ENCODE results near the gene MAJIN. TPM values are rescaled to one million over a fixed set of nuclear protein-coding genes. Genes with fewer than 3 reads are reported as not detected.

MAJIN gene
- polyA plus RNA-seq, 2 donors: not detected

- no peaks in the 10 kb centered on the region for H3K27me3 ChIP-seq (ENCODE audit: control insufficient read depth in 1 of 2, insufficient read depth in 2 of 2, low read length in 2 of 2)
- WGBS, 2 donors: 50 to 51% methylated on average over 14 of the region's 14 CpGs
- no peaks in the 10 kb centered on the region for H3K4me1 ChIP-seq (ENCODE audit: control insufficient read depth in 2 of 2, insufficient read depth in 2 of 2, low read length in 1 of 2)
Observed at GRCh38 chr11:64935359-64936081, 36.4 kb downstream of the MAJIN start, which contains the start of gene GPHA2. Gene GPHA2 (minus strand): TSS chr11:64935893. CDS start chr11:64935460, 433 bp downstream.

GRCh38 chr11:64934682-64935358 is 37.1 kb downstream of the MAJIN start:
- H3K36me3 ChIP-seq (ENCODE audit: control insufficient read depth in 2 of 2, insufficient read depth in 2 of 2, low read length in 1 of 2): peaks cover 14 to 45% of the 10 kb centered on the region in 2 donors
- no peaks in the 10 kb centered on the region for H3K9me3 ChIP-seq (ENCODE audit: control insufficient read depth in 2 of 2, insufficient read depth in 1 of 2, low read depth in 1 of 2, low read length in 1 of 2)
- no peaks in the 10 kb centered on the region for H3K4me1 ChIP-seq (ENCODE audit: control insufficient read depth in 2 of 2, insufficient read depth in 2 of 2, low read length in 1 of 2)
- no peak overlapping the region for H3K27ac ChIP-seq (ENCODE audit: low read depth in 2 of 2, low read length in 1 of 2)
- WGBS, 2 donors: 62 to 84% methylated on average over 27 of the region's 27 CpGs
- H3K4me3 ChIP-seq (ENCODE audit: low read depth in 1 of 2, low read length in 2 of 2): no peak overlapping the region
- H3K27me3 ChIP-seq (ENCODE audit: control insufficient read depth in 1 of 2, insufficient read depth in 2 of 2, low read length in 2 of 2): no peaks in the 10 kb centered on the region

More at GRCh38 chr11:64935359-64936081, 36.4 kb downstream of the MAJIN start, which contains the start of gene GPHA2:
- Histone ChIP-seq H3K27ac (ENCODE audit: low read depth in 2 of 2, low read length in 1 of 2) (no peak within 1 kb of the TSS), H3K36me3 (ENCODE audit: control insufficient read depth in 2 of 2, insufficient read depth in 2 of 2, low read length in 1 of 2) (peaks cover 14 to 38% of the 10 kb centered on the region in 2 donors), H3K9me3 (ENCODE audit: control insufficient read depth in 2 of 2, insufficient read depth in 1 of 2, low read depth in 1 of 2, low read length in 1 of 2) (no peaks in the 10 kb centered on the region), H3K4me3 (ENCODE audit: low read depth in 1 of 2, low read length in 2 of 2) (no peak within 1 kb of the TSS)

- Histone ChIP-seq H3K4me1 (ENCODE audit: control insufficient read depth in 2 of 2, insufficient read depth in 2 of 2, low read length in 1 of 2) (no peaks in the 10 kb centered on the region), H3K9me3 (ENCODE audit: control insufficient read depth in 2 of 2, insufficient read depth in 1 of 2, low read depth in 1 of 2, low read length in 1 of 2) (no peaks in the 10 kb centered on the region), H3K27ac (ENCODE audit: low read depth in 2 of 2, low read length in 1 of 2) (no peak overlapping the region), H3K4me3 (ENCODE audit: low read depth in 1 of 2, low read length in 2 of 2) (no peak overlapping the region), H3K27me3 (ENCODE audit: control insufficient read depth in 1 of 2, insufficient read depth in 2 of 2, low read length in 2 of 2) (no peaks in the 10 kb centered on the region), H3K36me3 (ENCODE audit: control insufficient read depth in 2 of 2, insufficient read depth in 2 of 2, low read length in 1 of 2) (peaks cover 14 to 51% of the 10 kb centered on the region in 2 donors)
- 82 to 90% methylated on average over 10 of the region's 10 CpGs for WGBS, 2 donors
Observed at GRCh38 chr11:64933935-64934681, 37.8 kb downstream of the MAJIN start.

GRCh38 chr11:64933213-64933934 is 38.5 kb downstream of the MAJIN start:
- Histone ChIP-seq H3K27ac (ENCODE audit: low read depth in 2 of 2, low read length in 1 of 2) (no peak overlapping the region), H3K4me3 (ENCODE audit: low read depth in 1 of 2, low read length in 2 of 2) (no peak overlapping the region), H3K9me3 (ENCODE audit: control insufficient read depth in 2 of 2, insufficient read depth in 1 of 2, low read depth in 1 of 2, low read length in 1 of 2) (no peaks in the 10 kb centered on the region), H3K27me3 (ENCODE audit: control insufficient read depth in 1 of 2, insufficient read depth in 2 of 2, low read length in 2 of 2) (no peaks in the 10 kb centered on the region), H3K4me1 (ENCODE audit: control insufficient read depth in 2 of 2, insufficient read depth in 2 of 2, low read length in 1 of 2) (no peaks in the 10 kb centered on the region), H3K36me3 (ENCODE audit: control insufficient read depth in 2 of 2, insufficient read depth in 2 of 2, low read length in 1 of 2) (peaks cover 14 to 53% of the 10 kb centered on the region in 2 donors)
- whole genome bisulfite sequencing, 2 donors: 81 to 91% methylated on average over 10 to 12 of the region's 12 CpGs

- H3K4me3 ChIP-seq (ENCODE audit: low read depth in 1 of 2, low read length in 2 of 2): no peak overlapping the region
- peaks cover 14 to 60% of the 10 kb centered on the region in 2 donors for H3K36me3 ChIP-seq (ENCODE audit: control insufficient read depth in 2 of 2, insufficient read depth in 2 of 2, low read length in 1 of 2)
- H3K27ac ChIP-seq (ENCODE audit: low read depth in 2 of 2, low read length in 1 of 2): no peak overlapping the region
- H3K9me3 ChIP-seq (ENCODE audit: control insufficient read depth in 2 of 2, insufficient read depth in 1 of 2, low read depth in 1 of 2, low read length in 1 of 2): no peaks in the 10 kb centered on the region
- H3K4me1 ChIP-seq (ENCODE audit: control insufficient read depth in 2 of 2, insufficient read depth in 2 of 2, low read length in 1 of 2): no peaks in the 10 kb centered on the region
- WGBS, 2 donors: 89 to 90% methylated on average over 5 of the region's 5 CpGs
- no peaks in the 10 kb centered on the region for H3K27me3 ChIP-seq (ENCODE audit: control insufficient read depth in 1 of 2, insufficient read depth in 2 of 2, low read length in 2 of 2)
Observed at GRCh38 chr11:64932324-64932723, 39.6 kb downstream of the MAJIN start.

- no peak overlapping the region for H3K4me3 ChIP-seq (ENCODE audit: low read depth in 1 of 2, low read length in 2 of 2)
- 92 to 93% methylated on average over 7 of the region's 7 CpGs for WGBS, 2 donors
- H3K36me3 ChIP-seq (ENCODE audit: control insufficient read depth in 2 of 2, insufficient read depth in 2 of 2, low read length in 1 of 2): peaks cover 14 to 65% of the 10 kb centered on the region in 2 donors
Observed at GRCh38 chr11:64931290-64931689, 40.6 kb downstream of the MAJIN start.

GRCh38 chr11:64930340-64930739 is 41.6 kb downstream of the MAJIN start:
- H3K9me3 ChIP-seq (ENCODE audit: control insufficient read depth in 2 of 2, insufficient read depth in 1 of 2, low read depth in 1 of 2, low read length in 1 of 2): no peaks in the 10 kb centered on the region
- H3K27ac ChIP-seq (ENCODE audit: low read depth in 2 of 2, low read length in 1 of 2): no peak overlapping the region
- no peak overlapping the region for H3K4me3 ChIP-seq (ENCODE audit: low read depth in 1 of 2, low read length in 2 of 2)
- no peaks in the 10 kb centered on the region for H3K27me3 ChIP-seq (ENCODE audit: control insufficient read depth in 1 of 2, insufficient read depth in 2 of 2, low read length in 2 of 2)
- no peaks in the 10 kb centered on the region for H3K4me1 ChIP-seq (ENCODE audit: control insufficient read depth in 2 of 2, insufficient read depth in 2 of 2, low read length in 1 of 2)
- peaks cover 14 to 65% of the 10 kb centered on the region in 2 donors for H3K36me3 ChIP-seq (ENCODE audit: control insufficient read depth in 2 of 2, insufficient read depth in 2 of 2, low read length in 1 of 2)
- WGBS, 2 donors: 96 to 97% methylated on average over 6 of the region's 6 CpGs

More at GRCh38 chr11:64931290-64931689, 40.6 kb downstream of the MAJIN start:
- Histone ChIP-seq H3K27me3 (ENCODE audit: control insufficient read depth in 1 of 2, insufficient read depth in 2 of 2, low read length in 2 of 2) (no peaks in the 10 kb centered on the region), H3K4me1 (ENCODE audit: control insufficient read depth in 2 of 2, insufficient read depth in 2 of 2, low read length in 1 of 2) (no peaks in the 10 kb centered on the region), H3K9me3 (ENCODE audit: control insufficient read depth in 2 of 2, insufficient read depth in 1 of 2, low read depth in 1 of 2, low read length in 1 of 2) (no peaks in the 10 kb centered on the region), H3K27ac (ENCODE audit: low read depth in 2 of 2, low read length in 1 of 2) (no peak overlapping the region)

GRCh38 chr11:64929625-64930024 is 42.3 kb downstream of the MAJIN start:
- WGBS, 2 donors: 94 to 97% methylated on average over 7 of the region's 7 CpGs
- peaks cover 14 to 58% of the 10 kb centered on the region in 2 donors for H3K36me3 ChIP-seq (ENCODE audit: control insufficient read depth in 2 of 2, insufficient read depth in 2 of 2, low read length in 1 of 2)
- no peak overlapping the region for H3K4me3 ChIP-seq (ENCODE audit: low read depth in 1 of 2, low read length in 2 of 2)

GRCh38 chr11:64928957-64929356 is 43.0 kb downstream of the MAJIN start:
- H3K4me3 ChIP-seq (ENCODE audit: low read depth in 1 of 2, low read length in 2 of 2): no peak overlapping the region
- H3K36me3 ChIP-seq (ENCODE audit: control insufficient read depth in 2 of 2, insufficient read depth in 2 of 2, low read length in 1 of 2): peaks cover 13 to 56% of the 10 kb centered on the region in 2 donors
- WGBS, 2 donors: 93 to 96% methylated on average over 2 of the region's 2 CpGs
- no peaks in the 10 kb centered on the region for H3K9me3 ChIP-seq (ENCODE audit: control insufficient read depth in 2 of 2, insufficient read depth in 1 of 2, low read depth in 1 of 2, low read length in 1 of 2)
- H3K4me1 ChIP-seq (ENCODE audit: control insufficient read depth in 2 of 2, insufficient read depth in 2 of 2, low read length in 1 of 2): no peaks in the 10 kb centered on the region
- H3K27me3 ChIP-seq (ENCODE audit: control insufficient read depth in 1 of 2, insufficient read depth in 2 of 2, low read length in 2 of 2): no peaks in the 10 kb centered on the region
- H3K27ac ChIP-seq (ENCODE audit: low read depth in 2 of 2, low read length in 1 of 2): no peak overlapping the region

More at GRCh38 chr11:64929625-64930024, 42.3 kb downstream of the MAJIN start:
- Histone ChIP-seq H3K4me1 (ENCODE audit: control insufficient read depth in 2 of 2, insufficient read depth in 2 of 2, low read length in 1 of 2) (no peaks in the 10 kb centered on the region), H3K27ac (ENCODE audit: low read depth in 2 of 2, low read length in 1 of 2) (no peak overlapping the region), H3K27me3 (ENCODE audit: control insufficient read depth in 1 of 2, insufficient read depth in 2 of 2, low read length in 2 of 2) (no peaks in the 10 kb centered on the region), H3K9me3 (ENCODE audit: control insufficient read depth in 2 of 2, insufficient read depth in 1 of 2, low read depth in 1 of 2, low read length in 1 of 2) (no peaks in the 10 kb centered on the region)
